Measurements from ENCODE around the gene PARVG.

DNA sequence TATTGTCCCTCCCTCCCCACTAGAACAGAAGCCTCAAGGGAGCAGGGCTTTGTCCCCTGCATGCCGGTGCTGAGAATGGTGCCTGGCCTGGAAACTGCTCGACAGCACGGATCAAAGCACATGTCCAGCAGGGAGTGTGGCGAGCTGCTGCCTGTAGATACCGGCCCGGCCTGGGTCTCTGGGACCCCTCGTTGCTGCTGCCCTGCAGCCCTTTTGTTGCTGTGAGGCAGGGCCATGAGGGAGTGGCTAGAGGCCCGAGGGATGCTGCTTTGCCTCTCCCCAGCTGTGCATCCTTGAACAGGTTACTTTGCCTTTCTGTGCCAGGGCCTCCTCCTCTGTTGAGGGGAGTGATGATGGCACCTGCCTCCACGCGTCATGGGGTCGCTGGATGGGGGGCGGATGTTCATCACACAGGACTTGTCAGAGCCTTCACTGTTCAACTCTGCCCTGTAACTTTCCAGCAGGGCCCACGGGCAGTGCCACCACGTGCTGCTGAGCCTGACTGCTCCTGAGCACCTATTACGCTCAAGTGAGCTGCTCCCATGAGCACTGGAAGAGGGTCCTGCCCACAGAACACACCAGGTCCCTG, 15.3 kb upstream of the PARVG start:
- TF ChIP-seq EZH2 (IDR thresholded peaks at IDR 0.05), result no peak
- TF ChIP-seq POLR2AphosphoS5 (IDR thresholded peaks at IDR 0.05; ENCODE audit: borderline replicate concordance, low read depth, low read length), result no peak

Measured in SK-N-MC (cell line).